ENCODE data around the gene KRTAP10-11.

GRCh38 chr21:44694776-44695175 lies 48.6 kb downstream of the KRTAP10-11 start:
- TF ChIP-seq NFE2L1 (CRISPR knock-in tag; IDR thresholded peaks at IDR 0.05): no peak
- TF ChIP-seq IRF1 (CRISPR knock-in tag; IDR thresholded peaks at IDR 0.05): no peak
- TF ChIP-seq CTCF (IDR thresholded peaks at IDR 0.05): no peak
- no peak for TF ChIP-seq MAX (CRISPR knock-in tag; IDR thresholded peaks at IDR 0.05)
- no peak for TF ChIP-seq MLX (CRISPR knock-in tag; IDR thresholded peaks at IDR 0.05)
- no peak for TF ChIP-seq NR3C1 (CRISPR knock-in tag; conservative IDR thresholded peaks at IDR 0.05; ENCODE audit: low read depth)
- TF ChIP-seq USF2 (CRISPR knock-in tag; IDR thresholded peaks at IDR 0.05): no peak
- no peak for TF ChIP-seq ATF6 (CRISPR knock-in tag; IDR thresholded peaks at IDR 0.05)
